Hematopoietic multipotent progenitor cell treated with erythropoietin and hydrocortisone succinate and interleukin-3 and kit ligand, for 8 days (in vitro differentiated cells): Measurements from ENCODE around the gene MANSC4.

Experiments
- DNase-seq: peaks from one replicate; pipeline ENCODE4 v3.0.0-alpha.2; 2015

MANSC4 gene

DNA sequence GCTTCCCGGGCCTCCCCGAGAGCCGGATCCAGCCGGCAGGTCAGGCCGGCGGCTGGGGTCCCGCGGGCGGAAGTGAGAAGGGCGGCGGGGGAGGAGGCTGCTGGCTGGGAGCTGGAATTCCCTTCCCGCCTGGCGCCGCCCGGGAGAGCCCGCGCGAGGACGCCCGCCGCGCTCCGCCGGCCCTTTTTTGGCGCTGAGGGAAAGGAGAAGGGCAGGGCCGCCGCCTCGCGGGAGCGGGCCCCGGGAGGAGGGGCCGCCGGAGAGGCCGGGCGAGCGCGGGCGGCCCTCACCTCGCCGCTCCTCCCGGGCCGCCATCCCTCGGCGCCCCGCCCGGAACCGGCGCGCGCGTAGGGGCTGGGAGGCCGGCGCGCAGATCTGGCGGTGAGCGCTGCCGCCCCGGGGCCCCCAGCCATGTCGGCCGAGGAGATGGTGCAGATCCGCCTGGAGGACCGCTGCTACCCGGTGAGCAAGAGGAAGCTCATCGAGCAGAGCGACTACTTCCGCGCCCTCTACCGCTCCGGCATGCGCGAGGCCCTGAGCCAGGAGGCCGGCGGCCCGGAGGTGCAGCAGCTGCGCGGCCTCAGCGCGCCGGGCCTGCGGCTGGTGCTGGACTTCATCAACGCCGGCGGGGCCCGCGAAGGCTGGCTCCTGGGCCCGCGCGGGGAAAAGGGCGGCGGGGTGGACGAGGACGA is at the start of gene MANSC4, which contains the start of gene KLHL42:
Gene MANSC4, minus strand, starts transcription at position 317 of the 692 bp plus-strand sequence. CDS start 8,960 bp downstream, outside the sequence.
Gene KLHL42, plus strand, starts transcription at position 314 of the 692 bp plus-strand sequence. Its CDS starts 98 bp downstream, at position 412.
- DNase-seq: peak; percentile 61

DNA sequence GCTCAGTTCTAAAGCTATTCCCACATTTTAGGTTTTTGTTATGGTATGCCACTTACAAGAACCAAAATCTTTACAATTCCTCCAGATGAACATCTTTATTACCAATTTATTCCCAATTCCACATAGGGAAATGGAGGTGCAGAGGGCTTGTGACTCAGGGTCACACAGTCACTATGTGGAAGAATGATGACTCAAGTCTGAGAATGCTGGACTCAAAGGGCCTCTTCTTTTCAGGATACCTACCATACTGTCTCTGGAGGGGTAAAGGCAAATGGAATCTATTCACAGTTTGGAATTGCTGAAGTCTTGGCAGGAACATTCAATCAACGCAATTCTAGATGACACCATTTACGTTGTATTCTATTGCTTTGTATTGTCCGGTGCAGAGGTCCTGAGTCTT is 48.2 kb upstream of the MANSC4 start:
- no peak for DNase-seq

DNA sequence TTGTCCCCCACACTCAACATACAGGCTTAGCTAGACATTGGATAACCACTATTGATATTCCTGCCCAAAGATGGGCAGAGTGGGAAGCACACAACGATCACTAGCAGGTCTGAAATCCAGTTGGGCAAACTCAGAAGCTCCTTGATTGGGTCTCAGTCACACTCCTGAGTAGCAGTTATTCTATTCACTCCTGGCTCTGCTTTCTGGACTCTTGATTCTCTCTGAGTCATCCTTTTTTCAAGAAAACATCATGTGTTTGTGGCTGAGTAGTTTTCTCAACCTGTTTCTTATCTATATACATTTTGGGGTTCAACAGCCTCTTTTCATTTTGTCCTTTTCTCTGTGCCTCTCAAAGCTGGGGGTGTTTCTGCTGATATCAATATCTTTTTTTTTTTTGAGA is 46.0 kb upstream of the MANSC4 start:
- no peak for DNase-seq

DNA sequence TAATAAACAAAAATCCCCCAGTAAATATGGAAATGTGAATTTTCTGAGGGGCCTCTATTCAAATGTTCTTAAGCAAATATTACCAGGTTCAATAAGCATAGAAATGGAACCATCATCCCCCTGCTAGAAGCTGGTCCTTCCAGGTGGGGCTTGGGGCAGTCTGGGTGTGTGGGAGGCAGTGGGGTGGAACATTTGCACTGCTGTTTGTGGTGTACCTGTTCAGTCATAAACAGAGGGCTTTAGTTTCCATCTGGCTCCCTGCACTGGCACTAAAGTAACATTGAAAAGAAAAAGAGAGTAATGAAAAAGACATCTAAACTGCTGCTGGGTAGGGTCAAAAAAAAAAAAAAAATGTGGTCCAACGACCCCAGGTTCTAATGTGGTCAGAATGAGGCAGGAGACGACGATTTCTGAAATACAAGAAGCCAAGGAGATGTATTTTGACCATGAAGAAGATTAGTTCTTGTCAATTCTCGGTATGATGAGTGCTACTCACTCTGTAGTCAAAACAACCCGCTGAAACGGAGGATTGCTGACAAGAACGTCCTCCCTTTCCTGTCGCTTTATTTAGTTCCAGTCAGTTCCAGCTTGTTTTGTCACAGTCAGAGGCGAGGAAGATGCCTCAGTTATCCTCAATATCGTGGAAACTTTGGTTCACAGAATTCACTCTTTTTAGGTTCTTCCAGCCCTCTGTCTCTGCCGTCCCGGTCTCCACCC is 44.2 kb upstream of the MANSC4 start:
- DNase-seq: no peak

DNA sequence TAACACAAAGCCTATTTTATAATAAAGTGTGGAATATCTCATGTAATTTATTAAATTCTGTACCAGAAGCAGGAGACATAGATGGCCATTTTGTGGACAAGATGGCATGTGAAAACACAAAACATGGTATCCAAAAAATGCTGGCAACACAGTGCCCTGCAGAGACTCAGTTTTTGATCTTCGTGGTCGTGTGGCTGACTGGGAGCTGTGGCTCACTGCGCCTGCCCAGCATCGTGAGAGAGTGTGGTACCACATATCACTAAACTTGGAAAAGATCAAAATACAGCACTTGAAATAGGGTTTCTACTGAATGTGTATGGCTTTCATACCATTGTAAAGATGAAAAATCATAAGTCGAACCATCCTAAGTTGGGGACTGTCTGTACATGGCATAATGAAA is 43.0 kb upstream of the MANSC4 start:
- no peak for DNase-seq

DNA sequence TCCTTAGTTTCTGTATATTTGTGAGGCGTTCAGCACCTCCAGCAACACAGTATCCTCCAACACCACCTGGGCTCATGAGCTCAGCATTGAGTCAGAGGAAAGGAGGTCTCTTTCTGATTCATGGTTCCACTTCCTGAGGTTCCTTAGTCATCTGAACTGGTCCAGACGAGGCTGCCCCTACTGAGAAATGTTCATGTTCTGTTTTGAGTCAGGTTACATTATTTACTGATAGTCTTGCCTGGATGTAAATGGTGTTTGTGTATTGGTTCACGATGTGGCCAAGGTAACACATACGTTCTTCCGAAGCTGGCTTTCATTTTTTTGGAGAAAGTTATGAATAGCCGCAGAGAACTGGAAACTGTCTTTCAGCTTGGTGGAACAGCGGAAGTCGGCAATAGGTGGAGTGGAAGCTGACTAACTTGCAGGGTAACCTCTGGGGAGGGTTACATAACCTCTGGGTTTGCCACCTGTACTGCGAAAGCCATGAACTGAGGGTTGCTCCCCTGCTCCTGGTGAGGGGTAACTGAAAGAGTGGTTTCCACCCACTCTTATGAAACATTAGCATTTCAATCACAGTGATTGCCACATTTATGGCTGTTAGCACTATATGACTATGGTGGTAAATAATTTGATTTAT is 42.2 kb upstream of the MANSC4 start:
- DNase-seq: no peak

DNA sequence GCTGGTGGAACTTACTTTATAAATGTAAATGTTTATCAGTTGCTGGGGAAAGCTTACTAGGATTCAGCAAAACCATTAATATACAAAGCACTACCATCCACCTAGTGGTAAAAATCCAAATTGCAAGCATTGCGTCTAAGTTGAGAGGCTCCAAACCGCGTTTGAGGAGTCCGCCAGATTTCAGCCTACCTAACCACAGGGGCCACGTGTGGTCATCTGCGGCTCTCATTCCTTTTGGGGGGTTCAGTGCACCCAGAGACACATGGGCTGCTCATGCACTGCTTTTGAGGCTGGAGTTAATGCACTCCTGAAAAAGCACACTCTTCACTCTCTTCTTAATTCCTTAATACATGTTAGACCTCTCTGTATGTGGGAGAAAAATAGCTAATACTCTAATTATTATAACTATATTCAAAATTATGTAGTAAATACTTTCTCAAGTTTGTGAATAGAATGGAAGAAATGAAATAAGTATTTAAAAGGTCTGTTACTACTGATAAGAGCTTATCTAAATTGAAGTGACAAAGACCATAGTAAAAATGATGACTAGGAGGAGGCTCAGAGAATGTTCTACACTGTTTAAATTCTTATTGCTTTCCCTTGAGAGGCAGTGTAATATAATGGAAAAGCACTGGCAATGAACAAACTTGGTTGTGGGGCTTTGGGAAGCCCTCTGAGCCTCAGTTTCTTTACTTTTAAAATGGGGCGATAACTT is 41.4 kb upstream of the MANSC4 start:
- peak; percentile 87 for DNase-seq

DNA sequence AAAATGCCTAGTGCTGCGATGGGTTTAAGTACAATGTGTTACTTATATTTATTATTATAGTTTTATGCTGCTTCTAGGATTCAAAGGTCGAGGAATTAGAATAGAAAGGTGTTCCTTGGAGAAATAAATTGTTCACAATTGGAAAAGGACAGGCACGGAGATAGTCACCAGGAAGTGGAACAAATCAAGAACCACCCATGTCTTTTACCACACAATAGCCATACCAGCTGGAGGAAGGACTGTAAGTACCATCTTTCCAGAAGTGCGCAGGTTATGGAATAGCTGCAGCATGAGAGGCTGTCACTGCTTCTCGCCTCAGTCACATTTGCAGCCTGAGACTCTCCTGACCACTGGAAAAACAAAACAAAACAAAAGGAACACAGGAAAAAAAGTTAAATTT is 40.5 kb upstream of the MANSC4 start:
- no peak for DNase-seq

DNA sequence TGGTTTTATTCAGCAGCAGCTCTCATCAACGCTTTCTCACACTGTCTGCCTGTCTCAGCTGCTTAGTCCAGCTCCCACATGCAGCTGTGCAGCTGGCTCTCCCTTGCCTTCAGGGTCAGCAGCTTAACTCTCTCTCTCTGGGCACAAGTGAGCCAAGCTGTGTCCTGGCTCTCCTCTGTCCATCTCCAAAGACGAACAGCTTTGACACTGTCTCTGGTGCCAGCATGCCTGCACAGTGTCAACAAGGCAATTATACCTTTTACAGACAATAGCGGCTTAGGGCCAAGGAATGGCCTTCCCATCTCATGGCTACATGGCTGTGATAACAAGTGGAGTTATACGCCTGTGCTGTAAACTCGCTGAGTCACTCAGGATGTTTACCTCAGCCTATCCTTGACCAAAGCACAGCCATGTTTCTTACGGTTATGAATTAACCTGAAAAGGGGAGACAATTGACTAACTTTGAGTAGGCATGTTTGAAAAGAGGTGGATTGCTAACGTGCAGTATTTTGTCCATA is 38.4 kb upstream of the MANSC4 start:
- DNase-seq: peak; percentile 10

DNA sequence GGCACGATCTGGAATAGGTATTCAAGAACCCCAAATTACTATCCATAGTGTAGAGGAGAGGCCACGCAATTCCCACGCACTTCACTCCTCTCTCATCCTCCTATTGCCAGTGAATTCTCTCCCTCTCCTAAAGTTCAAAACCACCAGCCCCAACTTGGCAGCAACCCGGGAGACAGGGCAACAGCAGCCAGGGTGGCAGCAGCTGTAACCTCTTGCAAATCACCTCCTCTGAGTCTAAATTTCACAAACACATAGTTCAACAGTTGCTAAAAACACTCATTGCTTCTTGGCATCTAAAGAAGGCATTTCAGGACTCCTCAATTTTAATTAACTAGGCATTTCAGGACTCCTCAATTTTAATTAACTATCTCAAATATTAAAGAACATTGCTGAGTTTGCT is 37.7 kb upstream of the MANSC4 start:
- no peak for DNase-seq

DNA sequence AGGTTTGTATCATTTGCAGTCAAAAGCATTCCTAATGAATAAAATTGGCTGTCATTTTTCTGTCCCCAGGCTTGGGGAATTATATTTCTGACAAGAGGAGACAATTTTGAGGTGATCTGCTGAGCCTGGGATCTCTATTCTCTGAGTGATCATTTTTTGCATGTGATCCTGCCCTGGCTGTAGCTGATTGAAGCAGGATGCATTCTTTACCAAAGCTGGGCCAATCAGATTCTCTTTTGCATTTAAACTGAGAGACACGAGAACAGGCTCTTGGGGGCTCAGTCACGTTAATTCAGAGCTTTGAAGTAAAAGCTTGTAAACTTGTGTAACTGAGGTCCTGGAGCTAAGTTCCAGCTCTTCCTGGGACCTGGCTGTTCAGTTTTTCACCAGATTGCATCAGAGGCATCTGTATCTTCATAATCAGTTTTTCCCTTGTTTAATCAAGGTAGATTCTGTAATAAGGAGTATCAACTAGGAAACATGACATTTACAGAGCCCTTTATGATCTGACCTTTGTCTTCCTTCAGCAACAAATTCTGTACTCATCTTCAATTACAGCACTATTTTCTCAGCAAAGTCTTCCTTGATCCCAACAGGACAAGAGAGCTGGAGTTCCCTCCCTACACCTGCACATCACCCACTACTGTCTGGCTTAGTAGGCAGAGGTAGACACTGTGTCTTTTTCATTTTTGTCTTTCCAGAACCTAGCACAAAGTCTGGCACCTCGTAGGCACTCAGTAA is 35.0 kb upstream of the MANSC4 start:
- no peak for DNase-seq

DNA sequence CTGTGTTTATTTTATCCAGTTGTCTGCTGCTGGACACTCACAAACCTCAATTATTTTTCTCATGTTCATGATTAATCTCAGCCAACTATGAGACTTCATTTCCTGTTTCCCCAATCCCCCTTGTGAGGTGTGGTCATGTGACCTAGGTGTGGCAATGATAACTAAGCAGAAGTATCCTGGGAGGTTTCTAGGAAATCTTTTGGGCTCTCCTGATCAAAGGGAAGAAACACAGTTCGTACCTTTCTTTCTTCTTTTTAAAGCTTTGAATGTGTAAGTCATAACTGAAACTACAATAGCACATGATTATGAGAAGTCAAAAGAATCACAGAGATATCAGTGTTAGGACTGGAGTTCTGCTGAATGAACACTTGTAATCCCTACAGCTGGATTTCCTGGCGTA is 34.4 kb upstream of the MANSC4 start:
- no peak for DNase-seq

DNA sequence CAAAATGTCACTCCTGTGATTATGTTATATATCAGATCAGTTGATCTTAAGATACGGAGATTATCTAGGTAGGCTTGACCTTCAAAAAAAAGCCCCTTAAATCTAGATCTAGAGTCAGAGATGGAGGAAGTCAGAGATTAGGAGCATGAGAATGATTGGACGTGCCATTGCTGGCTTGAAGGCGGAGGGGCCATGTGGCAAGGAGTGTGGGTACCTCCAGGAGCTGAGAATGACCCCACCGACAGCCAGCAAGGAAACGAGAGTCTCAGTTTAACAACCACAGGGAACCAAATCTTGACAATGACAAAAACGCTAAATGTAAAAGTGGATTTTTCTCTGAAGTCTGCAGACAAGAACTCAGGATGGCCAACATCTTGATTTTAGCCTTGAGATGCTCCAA is 32.5 kb upstream of the MANSC4 start:
- no peak for DNase-seq

DNA sequence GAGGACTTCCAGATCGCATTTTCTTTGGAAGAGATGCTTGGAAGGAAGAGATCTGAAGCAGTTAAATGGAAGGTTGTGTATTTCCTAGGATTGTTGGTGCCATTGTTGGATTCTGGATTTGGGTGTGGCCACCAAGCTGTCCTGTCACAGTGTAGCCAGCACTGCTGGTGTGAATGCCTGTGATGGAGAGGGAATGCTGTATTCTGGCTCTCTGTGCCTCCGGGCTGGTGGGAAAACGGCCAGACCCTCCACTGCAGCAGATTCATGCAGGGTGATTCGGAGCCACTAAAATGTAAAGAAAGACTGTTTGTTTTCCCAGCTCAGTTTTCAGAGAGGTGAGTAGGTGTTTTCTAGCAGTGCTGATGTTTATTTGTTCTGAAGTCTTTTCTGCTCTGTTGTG is 30.7 kb upstream of the MANSC4 start:
- no peak for DNase-seq

DNA sequence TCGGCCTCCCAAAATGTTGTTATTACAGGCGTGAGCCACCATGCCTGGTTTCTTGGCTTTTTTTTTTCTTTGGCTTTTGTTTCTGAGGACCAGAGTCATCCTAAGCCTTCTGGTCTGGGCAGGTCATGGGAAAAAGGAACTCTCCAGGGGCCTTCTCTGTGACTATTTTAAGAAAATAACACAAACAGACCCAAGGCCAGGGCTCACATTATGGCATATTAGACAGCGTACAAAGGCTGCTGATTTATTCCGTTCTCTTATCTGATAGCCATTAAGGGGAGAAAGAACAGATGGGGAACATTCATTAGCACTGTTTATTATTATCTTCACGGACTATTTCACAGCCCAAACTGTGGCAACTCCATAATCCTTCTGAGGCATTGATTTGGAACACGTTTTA is 28.8 kb upstream of the MANSC4 start:
- DNase-seq: no peak

DNA sequence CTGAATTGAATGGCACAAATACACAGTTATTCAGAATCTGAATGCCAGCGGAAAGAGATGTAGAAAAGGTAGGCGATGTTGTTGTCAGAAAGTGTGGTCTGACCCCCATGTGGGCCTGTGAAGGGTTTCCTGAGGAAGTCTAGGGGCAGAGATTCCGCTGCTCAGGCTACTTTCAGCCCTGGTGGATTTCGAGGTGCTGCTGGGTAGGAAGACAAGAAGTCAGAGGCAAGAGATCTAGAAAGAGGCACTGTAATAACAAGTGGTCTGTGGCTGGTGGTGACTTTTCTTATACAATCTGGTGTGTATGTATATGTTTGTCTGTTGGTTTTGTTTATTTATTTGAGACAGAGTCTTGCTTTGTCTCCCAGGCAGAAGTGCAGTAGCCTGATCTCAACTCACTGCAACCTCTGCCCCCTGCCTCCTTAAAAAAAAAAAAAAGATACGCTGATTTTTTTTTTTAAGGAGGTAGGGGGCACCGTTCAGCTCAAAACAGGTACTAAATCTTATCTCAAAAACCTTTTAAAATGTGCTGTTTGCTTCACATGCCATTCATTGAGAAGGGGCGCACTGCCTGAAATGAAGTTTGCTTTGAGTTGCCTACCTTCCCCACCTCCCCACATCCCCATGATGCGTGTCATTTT is 27.1 kb upstream of the MANSC4 start:
- DNase-seq: no peak

DNA sequence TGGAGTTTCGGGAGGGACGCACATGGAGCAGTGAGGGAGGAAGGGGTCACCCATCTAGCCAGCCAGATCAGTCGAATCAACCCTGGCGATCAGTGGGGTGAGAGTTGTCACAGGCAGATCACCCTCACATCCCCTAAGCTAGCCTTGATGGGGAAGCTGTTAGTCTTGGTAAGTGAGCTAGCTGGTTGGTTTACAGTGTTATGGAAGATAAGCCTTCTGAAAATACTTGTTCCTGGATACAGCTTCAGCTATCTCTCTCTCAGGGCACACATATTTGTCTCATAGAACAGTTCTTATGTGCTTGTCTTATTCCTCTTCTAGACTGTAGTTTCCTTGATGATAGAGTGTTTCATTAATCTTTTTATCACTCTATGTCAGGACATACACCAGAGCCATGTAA is 26.2 kb upstream of the MANSC4 start:
- peak; percentile 34 for DNase-seq

DNA sequence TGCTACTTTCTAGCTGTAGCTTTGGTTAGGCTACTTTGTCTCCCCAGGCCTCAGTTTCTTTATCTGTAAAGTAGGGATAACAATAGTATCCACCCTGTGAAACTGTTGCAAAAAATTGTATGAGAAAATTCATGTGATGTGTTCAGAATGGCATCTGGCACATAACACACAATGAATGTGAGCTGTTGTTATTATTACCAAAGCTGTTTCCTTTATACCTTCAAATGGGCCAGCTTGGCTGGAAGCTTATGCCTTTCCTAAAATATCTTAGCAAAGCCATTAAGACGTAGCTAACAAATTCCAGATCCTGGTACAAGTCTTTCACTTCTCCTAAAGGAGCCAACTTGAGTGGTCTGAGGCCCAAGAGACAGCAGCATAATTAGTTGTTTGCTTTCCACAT is 25.2 kb upstream of the MANSC4 start:
- no peak for DNase-seq

DNA sequence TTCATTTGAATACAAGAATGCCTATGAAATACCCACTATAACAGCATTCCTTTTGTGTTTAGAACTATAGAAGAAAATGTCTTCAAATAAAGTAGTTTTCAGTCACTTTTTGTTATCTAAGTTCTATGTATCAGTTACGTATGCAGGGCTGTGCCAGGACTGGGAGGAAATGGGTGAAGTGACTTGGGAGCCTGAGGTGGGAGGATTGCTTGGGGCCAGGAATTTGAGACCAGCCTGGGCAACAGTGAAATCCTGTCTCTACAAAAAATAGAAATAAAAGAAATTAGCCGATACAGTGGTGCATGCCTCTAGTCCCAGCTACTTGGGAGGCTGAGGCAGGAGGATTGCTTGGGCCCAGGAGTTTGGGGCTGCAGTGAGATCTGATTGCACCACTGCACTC is 22.9 kb upstream of the MANSC4 start:
- no peak for DNase-seq

DNA sequence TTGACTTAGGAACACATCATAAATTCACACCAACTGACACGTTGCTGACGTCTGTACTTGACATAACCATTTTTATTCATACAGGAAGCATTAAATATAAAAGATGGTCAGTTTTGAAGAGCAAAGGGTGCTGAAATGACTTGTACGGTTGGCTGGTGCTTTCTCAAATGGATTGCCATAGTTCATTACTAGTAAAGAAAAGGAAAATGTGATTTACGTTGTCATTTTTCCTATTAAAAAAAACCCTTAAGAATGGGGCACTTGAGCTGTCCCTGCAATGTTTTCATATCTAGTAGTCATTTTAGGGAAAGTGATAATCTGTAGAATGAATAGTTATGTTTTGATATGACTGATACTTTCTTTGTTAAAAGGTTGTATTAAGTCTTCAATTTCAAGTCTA is 22.5 kb upstream of the MANSC4 start:
- no peak for DNase-seq

DNA sequence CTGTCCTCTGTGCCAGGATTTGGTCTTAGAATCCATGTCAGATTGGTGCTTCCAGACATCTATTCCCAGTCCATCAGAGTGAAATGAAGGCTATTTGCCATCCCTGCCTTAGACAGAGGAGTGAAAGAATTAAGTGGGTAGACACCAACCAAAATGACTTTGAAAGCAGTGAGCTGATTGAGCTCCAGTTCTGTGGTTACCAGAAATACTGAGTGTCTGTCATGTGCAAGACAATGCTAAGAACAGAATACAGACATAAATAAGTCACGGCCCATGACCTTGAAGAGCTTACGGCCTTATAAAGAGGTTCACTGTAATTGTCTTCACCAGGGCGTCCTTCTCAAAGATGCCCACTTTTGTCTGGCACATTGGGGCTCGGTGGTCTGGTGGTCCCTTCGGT is 21.6 kb upstream of the MANSC4 start:
- no peak for DNase-seq

DNA sequence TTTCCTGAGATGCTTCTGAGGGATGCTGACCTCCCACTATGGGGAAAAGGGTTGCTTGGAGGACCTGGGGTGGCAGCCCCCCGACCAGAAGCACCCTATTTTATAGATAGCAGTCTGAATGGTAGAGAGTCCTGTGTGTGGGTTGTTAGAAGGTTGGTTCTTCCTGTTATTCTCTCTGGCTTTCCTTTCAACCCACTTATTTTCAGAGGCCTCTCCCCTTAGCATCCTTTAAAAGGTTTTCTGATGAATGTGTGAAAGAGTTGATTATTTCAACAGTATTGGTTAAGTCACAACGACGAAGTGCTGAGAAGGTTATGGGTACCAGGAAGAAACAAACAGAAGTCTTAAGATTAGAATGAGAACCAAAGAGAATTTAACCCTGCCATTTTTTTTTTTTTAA is 20.8 kb upstream of the MANSC4 start:
- DNase-seq: no peak
